Neural progenitor cell (in vitro differentiated cells): ENCODE results near the gene GRAMD1B.

Experiments
- EZH2 ChIP-seq: fragments of 200-600 bp; sonication (generic); IDR thresholded peaks from 2 replicates; pipeline ENCODE4 v1.6.1; 2017; ENCODE audit warnings: antibody characterized with exemption, mild to moderate bottlenecking, moderate library complexity
- TF ChIP-seq, protein P1 (sequence below): fragments of 200-600 bp; sonication (generic); IDR thresholded peaks from 2 replicates; pipeline ENCODE4 v1.5.1; 2017; ENCODE audit warnings: antibody characterized with exemption, mild to moderate bottlenecking

DNA sequence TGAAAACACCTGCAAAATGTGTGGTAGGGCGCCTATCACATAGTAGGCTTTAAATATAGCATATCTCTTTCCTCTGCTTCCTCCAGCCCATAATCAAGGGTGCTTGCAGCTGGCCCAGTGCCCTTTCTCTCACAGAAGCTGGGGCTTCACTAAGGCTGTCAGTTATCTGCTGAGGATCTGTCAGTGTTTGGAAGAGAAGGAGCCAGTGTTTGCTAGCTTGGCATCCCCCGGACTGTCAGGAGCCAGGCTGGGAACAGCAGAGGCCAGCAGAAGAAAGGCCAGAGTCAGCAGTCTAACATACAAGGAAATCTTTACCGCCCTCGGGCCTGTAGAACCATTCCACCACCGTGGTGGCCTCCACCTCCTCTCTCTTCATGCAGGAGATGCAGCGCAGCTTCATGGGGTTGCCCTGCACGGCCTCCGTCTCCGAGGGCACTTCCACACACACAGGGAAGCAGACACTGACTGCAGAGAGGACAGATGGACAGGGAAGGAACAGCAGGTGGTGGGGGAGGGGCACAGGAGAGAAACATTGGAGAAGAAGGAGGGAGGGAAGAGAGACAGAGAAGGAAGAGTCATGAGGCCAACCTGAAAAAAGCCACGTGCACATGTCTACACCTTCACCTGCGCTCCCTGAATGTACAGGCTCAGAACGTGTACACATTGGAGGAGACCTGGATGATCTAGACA is 215.4 kb downstream of the GRAMD1B start:
- TF ChIP-seq EZH2 = no peak
- TF ChIP-seq, protein P1, sequence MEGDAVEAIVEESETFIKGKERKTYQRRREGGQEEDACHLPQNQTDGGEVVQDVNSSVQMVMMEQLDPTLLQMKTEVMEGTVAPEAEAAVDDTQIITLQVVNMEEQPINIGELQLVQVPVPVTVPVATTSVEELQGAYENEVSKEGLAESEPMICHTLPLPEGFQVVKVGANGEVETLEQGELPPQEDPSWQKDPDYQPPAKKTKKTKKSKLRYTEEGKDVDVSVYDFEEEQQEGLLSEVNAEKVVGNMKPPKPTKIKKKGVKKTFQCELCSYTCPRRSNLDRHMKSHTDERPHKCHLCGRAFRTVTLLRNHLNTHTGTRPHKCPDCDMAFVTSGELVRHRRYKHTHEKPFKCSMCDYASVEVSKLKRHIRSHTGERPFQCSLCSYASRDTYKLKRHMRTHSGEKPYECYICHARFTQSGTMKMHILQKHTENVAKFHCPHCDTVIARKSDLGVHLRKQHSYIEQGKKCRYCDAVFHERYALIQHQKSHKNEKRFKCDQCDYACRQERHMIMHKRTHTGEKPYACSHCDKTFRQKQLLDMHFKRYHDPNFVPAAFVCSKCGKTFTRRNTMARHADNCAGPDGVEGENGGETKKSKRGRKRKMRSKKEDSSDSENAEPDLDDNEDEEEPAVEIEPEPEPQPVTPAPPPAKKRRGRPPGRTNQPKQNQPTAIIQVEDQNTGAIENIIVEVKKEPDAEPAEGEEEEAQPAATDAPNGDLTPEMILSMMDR = no peak
